Smooth muscle cell (in vitro differentiated cells): ENCODE data around the gene DCLK2. TPM values are rescaled to one million over a fixed set of nuclear protein-coding genes. Genes with fewer than 3 reads are reported as not detected.

Experiments
- DNase-seq: peaks from one replicate; lab custom pipeline; 2025; ENCODE audit not compliant: unreplicated experiment; lab: John Stamatoyannopoulos, UW
- H2AFZ ChIP-seq: fragments of 200-600 bp; sonication (generic); 2 replicates; pipeline ENCODE4 v1.6.0; 2016; ENCODE audit warnings: antibody characterized with exemption, low read depth, mild to moderate bottlenecking
- H3F3A ChIP-seq: fragments of 200-600 bp; sonication (generic); 2 replicates; pipeline ENCODE4 v1.6.0; 2017; ENCODE audit warnings: antibody characterized with exemption, low read depth
- H3K27ac ChIP-seq: fragments of 200-600 bp; sonication (generic); 2 replicates; pipeline ENCODE4 v1.5.1; 2016; ENCODE audit warnings: low read depth, mild to moderate bottlenecking
- H3K27me3 ChIP-seq: fragments of 200-600 bp; sonication (generic); 2 replicates; pipeline ENCODE4 v1.6.1; 2016; ENCODE audit warnings: low read depth, mild to moderate bottlenecking
- H3K36me3 ChIP-seq: fragments of 200-600 bp; sonication (generic); 2 replicates; pipeline ENCODE4 v1.5.1; 2016; ENCODE audit warnings: low read depth
- H3K4me1 ChIP-seq: fragments of 200-600 bp; sonication (generic); 2 replicates; pipeline ENCODE4 v1.5.1; 2016; ENCODE audit warnings: low read depth
- H3K4me2 ChIP-seq: fragments of 200-600 bp; sonication (generic); 2 replicates; pipeline ENCODE4 v1.6.0; 2016; ENCODE audit warnings: mild to moderate bottlenecking
- H3K4me3 ChIP-seq: fragments of 200-600 bp; sonication (generic); 2 replicates; pipeline ENCODE4 v1.5.1; 2016; ENCODE audit warnings: mild to moderate bottlenecking
- H3K79me2 ChIP-seq: fragments of 200-600 bp; sonication (generic); 2 replicates; pipeline ENCODE4 v1.6.0; 2016; ENCODE audit warnings: low read depth, mild to moderate bottlenecking
- H3K9ac ChIP-seq: fragments of 200-600 bp; sonication (generic); 2 replicates; pipeline ENCODE4 v1.6.0; 2016; ENCODE audit warnings: low read depth
- H3K9me3 ChIP-seq: fragments of 200-600 bp; sonication (generic); replicated peaks from 2 replicates; pipeline ENCODE4 v1.5.1; 2016; ENCODE audit warnings: low read depth
- H4K20me1 ChIP-seq: fragments of 200-600 bp; sonication (generic); 2 replicates; pipeline ENCODE4 v1.6.0; 2016; ENCODE audit warnings: low read depth
- CTCF ChIP-seq: fragments of 200-600 bp; sonication (generic); IDR thresholded peaks from 2 replicates; pipeline ENCODE4 v1.5.1; 2017; ENCODE audit warnings: borderline replicate concordance, mild to moderate bottlenecking, antibody characterized with exemption; ENCODE audit not compliant: insufficient read depth, poor library complexity, severe bottlenecking
- WGBS: methylation state at CpG from one replicate; pipeline ENCODE4 v1.1.7; 2016; ENCODE audit warnings: low lambda C conversion rate; 5-methylcytosine and 5-hydroxymethylcytosine counted together
- polyA plus RNA-seq: library from polyadenylated mRNA; unstranded; fragments of >200 nt; fragmentation: Nextera tagmentation; extraction: Ambion mirVana; gene quantifications from 2 replicates; pipeline ENCODE4 v1.2.1, GENCODE V29; 2016
- total RNA-seq: library from RNA; depleted of rRNA; stranded (reverse); fragments of >200 nt; gene quantifications from 2 replicates; pipeline ENCODE4 v1.2.3, GENCODE V29; 2014

DCLK2 gene
- total and polyA plus RNA-seq, 2 experiments from 2014 or later = 1.3 to 4.8 TPM

DNA sequence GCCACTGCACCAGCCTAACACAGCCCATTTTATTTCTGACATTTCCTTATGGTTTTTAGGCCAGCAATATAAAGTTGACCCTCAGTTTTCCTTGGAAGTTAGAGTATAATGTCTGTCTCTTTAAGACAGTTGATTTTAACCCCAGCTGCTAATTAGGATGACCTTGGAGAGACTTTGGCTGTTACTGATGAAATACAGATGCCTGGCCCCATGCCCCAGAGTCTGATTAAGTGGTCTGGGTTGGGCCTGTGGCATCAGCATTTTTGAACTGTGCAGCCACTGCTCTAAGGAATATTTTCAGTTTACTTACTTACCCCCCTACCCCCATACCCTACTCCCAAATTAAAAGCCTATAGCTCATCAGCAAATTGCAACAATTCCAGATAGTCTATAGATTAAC is 85.8 kb downstream of the DCLK2 start:
- H3K36me3 ChIP-seq = no peaks in the 10 kb centered on the region
- no peaks in the 10 kb centered on the region for H3K9me3 ChIP-seq

GRCh38 chr4:150164956-150165629 is 86.8 kb downstream of the DCLK2 start:
- Histone ChIP-seq H3K4me2 (no peak overlapping the region), H2AFZ (no peak overlapping the region), H3K36me3 (no peaks in the 10 kb centered on the region), H3K27ac (no peak overlapping the region), H3F3A (no peaks in the 10 kb centered on the region), H4K20me1 (no peaks in the 10 kb centered on the region), H3K9me3 (no peaks in the 10 kb centered on the region), H3K4me3 (no peak overlapping the region), H3K79me2 (no peaks in the 10 kb centered on the region), H3K4me1 (no peaks in the 10 kb centered on the region), H3K27me3 (no peaks in the 10 kb centered on the region), H3K9ac (no peak overlapping the region)
- WGBS = 83% methylated on average over 3 of the region's 3 CpGs
- no peak for TF ChIP-seq CTCF
- DNase-seq = no peak

More for the DNA sequence above, 85.8 kb downstream of the DCLK2 start:
- Histone ChIP-seq H4K20me1 (no peaks in the 10 kb centered on the region), H3K4me2 (no peak overlapping the region), H3F3A (no peaks in the 10 kb centered on the region), H3K27ac (no peak overlapping the region), H3K27me3 (no peaks in the 10 kb centered on the region), H3K79me2 (no peaks in the 10 kb centered on the region), H3K4me1 (no peaks in the 10 kb centered on the region), H3K9ac (no peak overlapping the region), H2AFZ (no peak overlapping the region), H3K4me3 (no peak overlapping the region)
- no peak for DNase-seq
- no peak for TF ChIP-seq CTCF

DNA sequence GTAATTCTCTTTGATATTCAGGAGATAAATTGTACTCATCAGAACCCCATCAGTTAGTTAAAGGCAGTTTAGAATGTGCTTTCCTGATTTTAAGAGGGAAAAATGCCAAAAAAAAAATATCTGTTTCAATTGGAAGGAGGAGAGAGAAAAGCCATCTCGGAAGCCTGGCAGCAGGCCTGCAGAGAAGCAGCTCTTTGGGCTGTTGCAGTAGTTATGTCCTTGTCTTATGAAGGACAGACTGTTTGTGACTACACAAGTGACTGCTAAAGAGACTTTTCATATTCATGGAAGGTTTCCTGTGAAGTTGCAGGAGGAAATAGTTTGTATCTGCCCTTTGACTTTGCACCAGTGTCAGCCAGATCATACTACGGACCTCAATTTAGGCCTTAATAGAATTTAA is 88.8 kb downstream of the DCLK2 start:
- no peak overlapping the region for H3K9ac ChIP-seq
- no peaks in the 10 kb centered on the region for H3F3A ChIP-seq
- no peaks in the 10 kb centered on the region for H3K79me2 ChIP-seq
- H3K4me2 ChIP-seq = no peak overlapping the region
- H3K4me3 ChIP-seq = no peak overlapping the region
- H3K4me1 ChIP-seq = no peaks in the 10 kb centered on the region
- TF ChIP-seq CTCF = no peak
- H3K9me3 ChIP-seq = no peaks in the 10 kb centered on the region
- 91% methylated on average over 2 of the region's 2 CpGs for WGBS
- no peaks in the 10 kb centered on the region for H4K20me1 ChIP-seq
- H3K27ac ChIP-seq = no peak overlapping the region
- no peaks in the 10 kb centered on the region for H3K27me3 ChIP-seq
- DNase-seq = no peak
- no peak overlapping the region for H2AFZ ChIP-seq
- H3K36me3 ChIP-seq = no peaks in the 10 kb centered on the region

DNA sequence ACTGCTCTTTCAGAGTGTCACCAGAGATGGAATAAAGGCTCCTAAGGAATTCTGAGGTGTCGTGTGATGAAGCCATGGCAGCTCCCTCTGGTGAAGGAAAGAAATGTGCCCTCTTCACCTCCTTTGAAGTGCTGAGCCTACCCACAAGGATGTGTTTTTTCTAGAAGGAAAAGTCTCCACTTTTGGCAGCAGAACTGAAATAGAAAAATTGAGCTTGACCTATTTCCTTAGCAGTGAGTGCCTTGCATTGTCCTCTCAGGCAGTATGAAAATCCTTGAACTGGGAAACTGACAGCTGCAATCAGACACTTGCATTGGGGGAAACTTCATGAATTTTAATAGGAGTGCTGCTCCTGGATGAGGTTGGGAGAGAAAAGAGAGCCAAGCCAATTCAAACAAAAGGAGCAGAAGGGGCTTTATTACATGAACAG is 95.2 kb downstream of the DCLK2 start:
- no peaks in the 10 kb centered on the region for H3K27me3 ChIP-seq
- no peak overlapping the region for H3K27ac ChIP-seq
- no peaks in the 10 kb centered on the region for H4K20me1 ChIP-seq
- DNase-seq = no peak
- H3K4me2 ChIP-seq = no peak overlapping the region
- no peak overlapping the region for H3K4me3 ChIP-seq
- no peaks in the 10 kb centered on the region for H3K36me3 ChIP-seq
- no peak overlapping the region for H3K9ac ChIP-seq
- TF ChIP-seq CTCF = no peak
- H3K9me3 ChIP-seq = no peaks in the 10 kb centered on the region
- WGBS = 55% methylated on average over 1 of the region's 1 CpG
- no peak overlapping the region for H2AFZ ChIP-seq
- no peaks in the 10 kb centered on the region for H3F3A ChIP-seq
- no peaks in the 10 kb centered on the region for H3K4me1 ChIP-seq
- H3K79me2 ChIP-seq = no peaks in the 10 kb centered on the region
